Measurements from ENCODE around the gene INPP5E.

INPP5E gene, protein sequence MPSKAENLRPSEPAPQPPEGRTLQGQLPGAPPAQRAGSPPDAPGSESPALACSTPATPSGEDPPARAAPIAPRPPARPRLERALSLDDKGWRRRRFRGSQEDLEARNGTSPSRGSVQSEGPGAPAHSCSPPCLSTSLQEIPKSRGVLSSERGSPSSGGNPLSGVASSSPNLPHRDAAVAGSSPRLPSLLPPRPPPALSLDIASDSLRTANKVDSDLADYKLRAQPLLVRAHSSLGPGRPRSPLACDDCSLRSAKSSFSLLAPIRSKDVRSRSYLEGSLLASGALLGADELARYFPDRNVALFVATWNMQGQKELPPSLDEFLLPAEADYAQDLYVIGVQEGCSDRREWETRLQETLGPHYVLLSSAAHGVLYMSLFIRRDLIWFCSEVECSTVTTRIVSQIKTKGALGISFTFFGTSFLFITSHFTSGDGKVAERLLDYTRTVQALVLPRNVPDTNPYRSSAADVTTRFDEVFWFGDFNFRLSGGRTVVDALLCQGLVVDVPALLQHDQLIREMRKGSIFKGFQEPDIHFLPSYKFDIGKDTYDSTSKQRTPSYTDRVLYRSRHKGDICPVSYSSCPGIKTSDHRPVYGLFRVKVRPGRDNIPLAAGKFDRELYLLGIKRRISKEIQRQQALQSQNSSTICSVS

DNA sequence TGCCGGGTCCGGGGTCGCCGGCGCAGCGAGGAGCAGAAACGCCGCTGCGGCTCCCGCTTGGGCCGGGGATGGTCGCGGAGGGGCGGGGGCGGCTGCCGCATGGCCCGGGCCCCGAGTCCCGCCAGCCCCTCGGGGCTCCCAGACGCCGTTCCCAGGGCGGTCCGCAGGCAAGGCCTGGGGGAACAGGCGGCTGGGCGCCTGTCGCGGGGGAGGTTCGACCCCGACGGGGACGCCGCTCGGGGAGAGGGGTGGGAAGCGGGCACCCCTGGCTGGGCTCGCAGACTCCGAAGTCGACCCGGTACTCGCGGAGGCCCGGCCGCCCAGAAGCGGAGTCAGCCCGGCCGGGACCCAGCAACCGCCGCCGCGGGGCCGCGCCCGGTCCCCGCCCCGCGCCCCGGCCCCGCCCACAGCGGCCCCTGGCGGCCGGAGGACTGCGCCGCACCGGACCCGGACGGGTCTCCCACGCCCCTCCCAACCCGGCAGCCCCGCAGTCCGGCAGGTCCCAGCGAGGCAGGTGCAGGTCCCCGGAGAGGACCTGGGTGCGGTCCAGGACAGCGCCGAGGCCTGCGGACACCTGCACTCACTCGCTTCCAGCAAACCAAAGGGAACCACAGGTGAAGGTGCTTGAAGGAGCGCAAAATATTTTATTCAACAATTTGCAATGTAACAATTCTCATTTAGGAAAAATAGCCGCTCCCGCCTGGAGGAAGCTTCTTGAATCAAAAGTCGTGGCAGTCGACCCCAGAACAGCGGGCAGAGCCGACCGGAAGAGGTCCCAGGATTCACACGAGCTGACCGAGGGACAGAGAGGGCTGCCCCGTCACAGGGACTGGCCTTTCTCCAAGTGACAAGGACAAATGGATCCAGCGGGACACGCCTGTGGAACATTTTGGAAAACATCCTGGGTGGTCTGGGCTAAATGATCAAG lies at the start of gene INPP5E:
Gene INPP5E, minus strand, starts transcription at position 365 of the 928 bp plus-strand sequence. CDS start 426 bp downstream, outside the sequence.
- POLR2A ChIA-PET (ENCODE audit: low non-redundant PET): no interaction called here
- TF ChIP-seq, protein P1, sequence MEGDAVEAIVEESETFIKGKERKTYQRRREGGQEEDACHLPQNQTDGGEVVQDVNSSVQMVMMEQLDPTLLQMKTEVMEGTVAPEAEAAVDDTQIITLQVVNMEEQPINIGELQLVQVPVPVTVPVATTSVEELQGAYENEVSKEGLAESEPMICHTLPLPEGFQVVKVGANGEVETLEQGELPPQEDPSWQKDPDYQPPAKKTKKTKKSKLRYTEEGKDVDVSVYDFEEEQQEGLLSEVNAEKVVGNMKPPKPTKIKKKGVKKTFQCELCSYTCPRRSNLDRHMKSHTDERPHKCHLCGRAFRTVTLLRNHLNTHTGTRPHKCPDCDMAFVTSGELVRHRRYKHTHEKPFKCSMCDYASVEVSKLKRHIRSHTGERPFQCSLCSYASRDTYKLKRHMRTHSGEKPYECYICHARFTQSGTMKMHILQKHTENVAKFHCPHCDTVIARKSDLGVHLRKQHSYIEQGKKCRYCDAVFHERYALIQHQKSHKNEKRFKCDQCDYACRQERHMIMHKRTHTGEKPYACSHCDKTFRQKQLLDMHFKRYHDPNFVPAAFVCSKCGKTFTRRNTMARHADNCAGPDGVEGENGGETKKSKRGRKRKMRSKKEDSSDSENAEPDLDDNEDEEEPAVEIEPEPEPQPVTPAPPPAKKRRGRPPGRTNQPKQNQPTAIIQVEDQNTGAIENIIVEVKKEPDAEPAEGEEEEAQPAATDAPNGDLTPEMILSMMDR (conservative IDR thresholded peaks at IDR 0.05; ENCODE audit: low read depth): peak; percentile 100
- peak; percentile 96 for DNase-seq (ENCODE audit: low spot score)
- H3K27ac ChIP-seq: peak within 1 kb of the TSS; percentile 77
- CTCF ChIA-PET: interaction anchor here (0.6 to 1.4 kb wide), 6 partner anchors 22 to 857 kb away, joined by 3 to 4 read pairs (median 4); partner anchors contain the start of gene DNLZ

DNA sequence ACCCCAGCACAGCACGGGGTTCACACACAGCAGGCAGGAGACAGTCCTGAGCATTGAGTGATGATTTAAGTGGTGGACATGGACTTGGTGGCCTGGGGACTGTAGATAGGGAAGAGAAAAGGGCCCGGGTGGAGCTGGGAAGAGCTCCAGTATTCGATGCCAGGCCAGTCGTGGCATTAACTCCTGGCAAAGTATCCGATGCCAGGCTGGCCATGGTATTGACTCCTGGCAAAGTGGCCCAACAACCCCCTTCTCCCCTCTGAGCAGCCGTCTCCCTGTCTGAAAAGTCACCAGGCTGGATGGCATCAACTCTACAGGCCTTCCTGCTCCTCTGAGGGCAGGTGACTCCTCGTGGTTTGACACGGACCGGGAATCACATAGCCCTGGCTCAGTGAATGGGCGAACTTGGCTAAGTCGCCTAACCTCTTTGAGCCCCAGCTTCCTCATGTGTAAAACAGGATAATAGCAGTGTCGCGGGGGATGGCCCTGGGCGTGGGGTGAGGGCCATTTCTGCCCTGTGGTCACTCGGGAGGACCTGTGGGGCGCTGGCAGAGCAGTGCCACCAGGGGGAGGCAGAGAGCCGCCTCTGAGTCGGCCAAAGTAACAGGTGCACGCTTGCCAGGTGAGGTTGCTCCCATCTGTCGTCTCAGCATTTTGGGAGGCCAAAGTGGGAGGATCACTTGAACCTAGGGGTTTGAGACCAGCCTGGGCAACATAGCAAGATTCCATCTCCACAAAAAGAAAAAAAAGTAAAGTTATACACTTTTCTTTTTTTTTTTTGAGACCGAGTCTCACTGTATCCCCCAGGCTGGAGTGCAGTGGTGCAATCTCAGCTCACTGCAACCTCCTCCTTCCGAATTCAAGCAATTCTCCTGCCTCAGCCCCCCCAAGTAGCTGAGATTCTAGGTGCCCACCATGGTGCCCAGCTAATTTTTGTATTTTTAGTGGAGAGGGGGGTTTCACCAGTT lies 48.9 kb upstream of the INPP5E start:
- TF ChIP-seq, protein P1 (conservative IDR thresholded peaks at IDR 0.05; ENCODE audit: low read depth): peak; percentile 100
- H3K27ac ChIP-seq: 0 out of 2 replicates have a peak overlapping the region, but pooled peaks have one; percentile 2
- ChIA-PET POLR2A (ENCODE audit: low non-redundant PET) (interaction anchor here (0.6 to 0.8 kb wide), 2 partner anchors 146 to 215 kb away, joined by 3 read pairs; no protein-coding TSS in a partner anchor), CTCF (interaction anchor here (0.6 to 8.9 kb wide), 33 partner anchors 10 to 477 kb away, joined by 3 to 232 read pairs (median 4); no protein-coding TSS in a partner anchor)
- peak; percentile 73 for DNase-seq (ENCODE audit: low spot score)

DNA sequence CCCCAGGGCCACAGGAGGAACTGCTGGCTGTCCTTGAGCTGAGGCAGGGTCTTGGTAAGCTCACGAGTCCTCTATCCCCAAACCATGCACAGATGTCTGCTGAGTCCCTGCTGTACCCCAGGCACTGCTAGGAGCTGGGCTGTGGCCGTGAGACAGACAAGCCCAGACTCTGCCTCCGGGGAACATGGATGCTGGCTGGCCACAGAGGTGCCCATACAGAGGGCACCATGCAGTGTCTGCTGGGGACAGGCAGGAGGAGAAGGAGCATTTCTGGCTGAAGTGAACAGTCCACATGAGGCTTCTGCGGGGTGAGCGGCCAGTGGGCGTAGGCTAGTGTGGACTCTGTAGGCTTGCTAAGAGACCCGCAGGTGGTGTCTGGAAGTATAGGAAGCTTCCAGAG lies 48.0 kb upstream of the INPP5E start:
- no peak for DNase-seq (ENCODE audit: low spot score)
- ChIA-PET POLR2A (ENCODE audit: low non-redundant PET) (no interaction called here), CTCF (interaction anchor here (0.6 to 8.9 kb wide), 23 partner anchors 11 to 922 kb away, joined by 3 to 232 read pairs (median 5); no protein-coding TSS in a partner anchor)
- TF ChIP-seq, protein P1 (conservative IDR thresholded peaks at IDR 0.05; ENCODE audit: low read depth): no peak
- H3K27ac ChIP-seq: peak overlapping the region; percentile 2; the same call in 1 of the 2 replicates

DNA sequence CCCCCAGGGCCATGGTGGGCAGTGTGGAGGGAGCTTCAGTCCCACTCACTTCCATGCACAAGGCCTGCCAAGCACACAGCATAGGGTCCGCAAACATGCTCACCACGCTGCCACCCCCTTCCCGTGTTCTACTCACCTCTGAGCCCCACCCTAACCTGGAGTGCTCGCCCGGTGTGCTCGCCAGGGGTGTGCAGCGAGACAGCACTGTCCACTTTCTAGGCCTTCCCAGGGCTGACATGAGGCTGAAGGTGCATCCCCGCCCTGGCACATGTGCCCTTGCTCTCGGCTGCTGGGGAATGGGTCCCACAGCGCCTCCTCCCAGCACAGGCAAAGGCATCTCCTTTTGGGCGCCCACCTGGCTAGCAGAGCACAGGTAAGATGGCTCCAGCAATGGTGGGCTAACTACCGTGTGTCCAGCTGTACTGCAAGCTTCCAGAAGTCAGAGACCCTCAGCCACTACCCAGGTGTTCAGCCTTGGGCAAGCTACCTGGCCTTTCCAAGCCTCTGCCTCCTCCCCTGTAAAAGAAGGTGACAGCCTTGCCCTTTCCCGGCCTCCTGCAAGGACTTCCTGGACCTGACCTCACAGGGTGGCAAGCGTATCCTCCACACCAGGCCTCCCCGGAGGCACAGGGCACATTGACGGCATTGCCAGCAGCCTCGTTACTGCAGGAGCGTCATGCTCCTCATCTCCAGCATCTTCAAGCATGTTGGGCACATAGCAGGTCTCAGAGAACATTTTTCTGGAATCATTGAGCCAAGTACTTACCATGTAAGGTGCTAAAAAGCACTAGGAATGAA lies 47.4 kb upstream of the INPP5E start:
- CTCF ChIA-PET: interaction anchor here (0.6 to 8.9 kb wide), 10 partner anchors 47 to 922 kb away, joined by 3 to 232 read pairs (median 6); no protein-coding TSS in a partner anchor
- POLR2A ChIA-PET (ENCODE audit: low non-redundant PET): interaction anchor here (1.2 kb wide), 1 partner anchor 138 kb away, joined by 6 read pairs; no protein-coding TSS in a partner anchor
- H3K27ac ChIP-seq: peak overlapping the region; percentile 98
- no peak for DNase-seq (ENCODE audit: low spot score)
- TF ChIP-seq, protein P1 (conservative IDR thresholded peaks at IDR 0.05; ENCODE audit: low read depth): no peak

DNA sequence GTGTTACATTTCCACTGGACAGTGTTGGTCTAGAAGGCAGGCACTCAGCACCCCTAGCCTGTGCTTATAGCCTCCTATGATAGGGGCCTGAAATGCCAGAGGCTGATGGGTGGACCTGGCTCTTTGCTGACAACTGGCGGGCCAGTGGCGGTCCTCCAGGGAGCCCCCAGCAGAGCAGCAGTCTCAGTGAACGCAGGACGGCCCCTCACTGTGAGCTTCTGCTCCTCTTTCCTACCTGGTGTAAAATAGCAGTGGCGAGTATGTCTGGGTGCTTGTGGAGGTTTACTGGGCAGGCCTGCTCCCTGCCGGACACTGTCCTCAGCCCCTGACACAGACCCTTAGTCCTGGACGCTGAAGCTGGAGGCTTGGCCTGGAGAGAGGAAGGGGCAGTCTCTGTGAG lies 46.5 kb upstream of the INPP5E start:
- ChIA-PET POLR2A (ENCODE audit: low non-redundant PET) (interaction anchor here (1.2 kb wide), 1 partner anchor 139 kb away, joined by 6 read pairs; no protein-coding TSS in a partner anchor), CTCF (interaction anchor here (0.5 to 8.9 kb wide), 15 partner anchors 23 to 482 kb away, joined by 3 to 232 read pairs (median 5); partner anchors contain the start of gene NOTCH1)
- H3K27ac ChIP-seq: peak overlapping the region; percentile 98
- DNase-seq (ENCODE audit: low spot score): no peak
- TF ChIP-seq, protein P1 (conservative IDR thresholded peaks at IDR 0.05; ENCODE audit: low read depth): no peak
